SU-DHL-6 (cell line): ENCODE measurements around the gene ONECUT3.

Experiments used
- CTCF ChIP-seq: fragments of 200-600 bp; sonication (generic); IDR thresholded peaks from one replicate; pipeline ENCODE4 v1.5.1; 2017; ENCODE audit warnings: antibody characterized with exemption, mild to moderate bottlenecking, low read length, moderate library complexity; ENCODE audit not compliant: insufficient read depth, poor library complexity, severe bottlenecking
- EZH2phosphoT487 ChIP-seq: fragments of 200-600 bp; sonication (generic), shearing (Covaris generic); conservative IDR thresholded peaks from 2 replicates; pipeline ENCODE4 v1.6.1; 2018; ENCODE audit warnings: mild to moderate bottlenecking, antibody characterized with exemption, low read length, moderate library complexity, mixed read lengths

DNA sequence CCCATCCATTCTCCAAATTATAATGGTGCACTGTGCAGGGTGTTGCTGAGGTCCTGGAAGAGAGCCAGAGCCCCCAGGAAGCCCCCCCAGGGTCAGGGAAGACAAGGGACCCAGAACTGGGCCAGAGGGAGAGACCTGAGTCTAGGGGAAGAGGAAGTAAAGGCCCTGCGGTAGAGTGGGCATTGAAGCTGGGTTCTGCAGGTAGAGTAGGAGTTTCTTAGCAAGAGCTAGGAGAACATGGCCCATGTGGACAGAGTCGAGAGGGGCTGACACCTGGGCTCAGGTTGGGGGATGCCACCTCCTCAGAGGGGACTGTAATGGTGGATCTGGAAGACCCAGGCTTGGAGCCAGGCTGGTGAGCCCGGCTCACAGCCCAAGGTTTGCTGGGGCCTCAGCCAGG, 17.0 kb upstream of the ONECUT3 start:
- no peak for TF ChIP-seq CTCF
- TF ChIP-seq EZH2phosphoT487: no peak
